Body of pancreas (tissue), 4 donors: ENCODE results near the gene THPO. TPM values are rescaled to one million over a fixed set of nuclear protein-coding genes. Genes with fewer than 3 reads are reported as not detected.

ENCODE experiments used
- ATAC-seq: fragments of 150-250 bp; one replicate; pipeline ENCODE4 v1.9.1; 2016
- DNase-seq, 4 donors: peaks; one replicate each; pipeline ENCODE4 v3.0.0-alpha.2; 2019
- H3K27ac ChIP-seq, 4 donors: fragments of 200-600 bp; sonication (generic); 1 replicate in 3 of 4; 2 replicates in 1 of 4; pipeline versions ENCODE4 v1.5.1 to v1.6.1; 2016 to 2019; ENCODE audit warnings: mild to moderate bottlenecking in 1 of 4, mixed read lengths in 1 of 4, moderate library complexity in 1 of 4
- H3K27me3 ChIP-seq, 2 donors: fragments of 200-600 bp; sonication (generic); one replicate each; pipeline ENCODE4 v1.6.0; 2016; ENCODE audit warnings: mild to moderate bottlenecking in 1 of 2
- H3K36me3 ChIP-seq, 2 donors: fragments of 200-600 bp; sonication (generic); replicated peaks in 1 of 2; 2 replicates each; pipeline ENCODE4 v1.5.1; 2016; ENCODE audit warnings: low read depth in 2 of 2; ENCODE audit not compliant: insufficient read depth in 1 of 2
- H3K4me1 ChIP-seq: fragments of 200-600 bp; sonication (generic); one replicate; pipeline ENCODE4 v1.6.0; 2016
- H3K4me3 ChIP-seq, 2 donors: fragments of 200-600 bp; sonication (generic); 1 replicate in 1 of 2; 2 replicates in 1 of 2; pipeline ENCODE4 v1.5.1; 2016 to 2019
- H3K9me3 ChIP-seq, 3 donors: fragments of 200-600 bp; sonication (generic); 1 replicate in 2 of 3; 2 replicates in 1 of 3; pipeline ENCODE4 v1.5.1; 2016
- CTCF ChIP-seq, 7 experiments: fragments of 450-650 bp in 4 of 7; fragments of 200-600 bp in 3 of 7; sonication (generic) in 3 of 7; IDR thresholded peaks; one replicate each; pipeline ENCODE4 v1.5.1; 2016 to 2019; ENCODE audit warnings: antibody characterized with exemption in 7 of 7
- POLR2A ChIP-seq, 3 donors: fragments of 450-650 bp; IDR thresholded peaks; one replicate each; pipeline ENCODE4 v1.6.1; 2016; ENCODE audit warnings: antibody characterized with exemption in 3 of 3, mild to moderate bottlenecking in 2 of 3
- WGBS, 2 donors: methylation state at CpG; one replicate each; pipeline ENCODE4 v1.1.5; 2017; 5-methylcytosine and 5-hydroxymethylcytosine counted together
- intact Hi-C: fragments of 100-400 bp; cut with DNase I; formaldehyde crosslinking; loops from one replicate; pipeline ENCODE4 v1.15.1; 2023
- total RNA-seq, 2 donors: library from RNA; depleted of rRNA; stranded (reverse); fragments of >200 nt; gene quantifications; one replicate each; pipeline ENCODE4 v1.1.0, GENCODE V29; 2016

THPO gene
- total RNA-seq, 2 donors from 2014 or later, result not detected

- Histone ChIP-seq H3K27me3 (no peaks in the 10 kb centered on the region), H3K4me3 (no peak overlapping the region), H3K4me1 (peaks cover 7% of the 10 kb centered on the region), H3K36me3 (no peaks in the 10 kb centered on the region), H3K27ac (no peak overlapping the region), H3K9me3 (no peaks in the 10 kb centered on the region)
- WGBS, 2 donors, result 78 to 88% methylated on average over 3 of the region's 3 CpGs
- intact Hi-C loops, result no loop called here
- TF ChIP-seq CTCF (IDR thresholded peaks at IDR 0.05) (no peak), POLR2A (IDR thresholded peaks at IDR 0.05) (no peak)
- no peak for DNase-seq
- no peak for ATAC-seq
These were observed 13.3 kb upstream of the THPO start for GRCh38 chr3:184391266-184391665.

- TF ChIP-seq CTCF (IDR thresholded peaks at IDR 0.05), result no peak
- TF ChIP-seq POLR2A (IDR thresholded peaks at IDR 0.05), result no peak
- DNase-seq (no peak), ATAC-seq (no peak)
- Histone ChIP-seq H3K4me3 (no peak overlapping the region), H3K27me3 (no peaks in the 10 kb centered on the region), H3K27ac (no peak overlapping the region), H3K4me1 (peaks cover 2% of the 10 kb centered on the region), H3K9me3 (no peaks in the 10 kb centered on the region), H3K36me3 (no peaks in the 10 kb centered on the region)
- 87 to 93% methylated on average over 4 to 5 of the region's 5 CpGs for WGBS, 2 donors
- intact Hi-C loops, result no loop called here
These were observed 12.0 kb upstream of the THPO start for GRCh38 chr3:184389935-184390528.

GRCh38 chr3:184389384-184389783 lies 11.4 kb upstream of the THPO start:
- intact Hi-C loops, result no loop called here
- DNase-seq (no peak), ATAC-seq (no peak)
- Histone ChIP-seq H3K36me3 (no peaks in the 10 kb centered on the region), H3K4me1 (no peaks in the 10 kb centered on the region), H3K9me3 (no peaks in the 10 kb centered on the region), H3K4me3 (no peak overlapping the region), H3K27me3 (no peaks in the 10 kb centered on the region), H3K27ac (no peak overlapping the region)
- 60 to 62% methylated on average over 5 of the region's 5 CpGs for WGBS, 2 donors
- TF ChIP-seq POLR2A (IDR thresholded peaks at IDR 0.05), result no peak
- TF ChIP-seq CTCF (IDR thresholded peaks at IDR 0.05), result no peak

GRCh38 chr3:184388936-184389230 lies 10.9 kb upstream of the THPO start:
- 76 to 82% methylated on average over 8 of the region's 8 CpGs for WGBS, 2 donors

More at GRCh38 chr3:184388936-184389230, 10.9 kb upstream of the THPO start:
- Histone ChIP-seq H3K27me3 (no peaks in the 10 kb centered on the region), H3K27ac (no peak overlapping the region), H3K4me1 (no peaks in the 10 kb centered on the region), H3K4me3 (no peak overlapping the region), H3K9me3 (no peaks in the 10 kb centered on the region), H3K36me3 (no peaks in the 10 kb centered on the region)
- intact Hi-C loops, result no loop called here
- no peak for DNase-seq
- ATAC-seq, result no peak
- TF ChIP-seq POLR2A (IDR thresholded peaks at IDR 0.05) (no peak), CTCF (IDR thresholded peaks at IDR 0.05) (no peak)
